WI38 (cell line): ENCODE data around the gene TM4SF5.

ENCODE experiments used
- H3K4me3 ChIP-seq: 2 replicates; pipeline ENCODE4 v1.5.1; 2011; ENCODE audit warnings: low read depth, mild to moderate bottlenecking, control low read depth, low read length
- CTCF ChIP-seq: IDR thresholded peaks from 2 replicates; pipeline ENCODE4 v1.5.1; 2012; ENCODE audit warnings: low read depth, mild to moderate bottlenecking, control low read depth, low read length

TM4SF5 gene

GRCh38 chr17:4734857-4735475 is 36.7 kb upstream of the TM4SF5 start:
- no peak overlapping the region for H3K4me3 ChIP-seq
- TF ChIP-seq CTCF: no peak

GRCh38 chr17:4735876-4736651 is 35.6 kb upstream of the TM4SF5 start:
- no peak overlapping the region for H3K4me3 ChIP-seq
- TF ChIP-seq CTCF: no peak

GRCh38 chr17:4738136-4739121 is 33.3 kb upstream of the TM4SF5 start:
- no peak for TF ChIP-seq CTCF
- H3K4me3 ChIP-seq: peak overlapping the region; percentile 71

GRCh38 chr17:4739122-4740024 is 32.3 kb upstream of the TM4SF5 start, which contains the start of the genes CXCL16 and ZMYND15:
Gene CXCL16 (minus strand): TSS chr17:4739928. CDS start chr17:4739339, 589 bp downstream.
Gene ZMYND15 (plus strand): TSS chr17:4739833. CDS start chr17:4740549, 716 bp downstream.
- no peak for TF ChIP-seq CTCF
- H3K4me3 ChIP-seq: peak within 1 kb of the TSS; percentile 71

GRCh38 chr17:4740025-4740351 is 31.7 kb upstream of the TM4SF5 start:
- no peak for TF ChIP-seq CTCF
- H3K4me3 ChIP-seq: peak overlapping the region; percentile 71

- TF ChIP-seq CTCF: no peak
- no peak overlapping the region for H3K4me3 ChIP-seq
Observed at GRCh38 chr17:4740584-4740983, 31.1 kb upstream of the TM4SF5 start.
